SK-MEL-5 (cell line): ENCODE data around the gene SSTR3. TPM values are rescaled to one million over a fixed set of nuclear protein-coding genes. Genes with fewer than 3 reads are reported as not detected.
"Not testable (repeated sequence)": the region's sequence is repeated elsewhere in the genome, so short reads cannot be mapped to it uniquely, and the experiment has no call there.

Experiments
- DNase-seq: peaks from one replicate; pipeline ENCODE4 v3.0.0-alpha.2; 2016; ENCODE audit warnings: low read depth, low spot score
- in situ Hi-C: cut with HindIII; loops from 2 replicates; pipeline ENCODE4 v1.10.0; 2016; ENCODE audit warnings: low sequenced_read_pairs, high pct_unique_total_duplicates, low pct_unique_long_range_greater_than_20kb
- total RNA-seq: library from RNA; depleted of rRNA; stranded (reverse); fragments of >200 nt; shearing (Covaris generic); gene quantifications from 2 replicates; pipeline ENCODE4 v1.2.3, GENCODE V29; 2014

SSTR3 gene
- total RNA-seq, 1 experiment from 2014 or later: not detected

DNA sequence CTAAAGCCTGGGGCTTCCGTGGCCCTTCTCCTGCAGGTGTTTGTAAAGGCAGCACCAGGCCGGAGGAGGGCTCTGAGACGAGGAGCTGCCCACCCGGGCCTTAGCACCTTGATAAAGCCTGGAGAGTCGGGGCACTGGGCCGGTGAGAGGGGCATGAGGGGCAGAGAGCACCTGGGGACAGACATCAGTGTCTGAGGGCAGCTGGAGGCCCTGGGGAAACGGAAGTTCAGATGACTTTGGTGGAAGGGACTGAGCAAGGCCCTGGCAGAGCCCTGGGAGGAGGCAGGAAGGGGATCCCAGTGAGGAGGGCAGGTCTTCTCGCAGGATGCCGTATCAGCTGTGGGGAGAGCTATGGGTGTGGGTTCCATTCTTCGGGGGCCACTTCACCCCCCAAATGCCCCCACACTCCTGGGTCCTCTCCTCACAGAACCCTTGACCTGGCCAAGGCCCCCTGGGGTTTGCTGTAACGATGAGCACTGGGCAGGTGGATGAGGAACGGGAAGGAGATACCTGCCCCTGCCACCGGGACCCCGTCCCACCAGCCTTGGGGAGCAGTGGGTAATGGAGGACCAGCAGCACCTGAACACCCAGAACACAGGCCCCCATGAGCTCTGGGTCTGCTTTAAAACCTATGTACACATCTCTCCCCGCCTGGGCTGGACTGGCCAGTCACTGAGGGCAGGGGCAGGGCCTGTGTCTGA is 31.6 kb downstream of the SSTR3 start:
- in situ Hi-C loops: loop anchor here (25.0 kb wide), 1 partner anchor 118 kb away; the partner anchor contains the start of gene KCTD17
- no peak for DNase-seq

- in situ Hi-C loops: loop anchor here (25.0 kb wide), 1 partner anchor 118 kb away; the partner anchor contains the start of gene KCTD17
- DNase-seq: no peak
Measured at GRCh38 chr22:37179622-37180420, 32.5 kb downstream of the SSTR3 start.

DNA sequence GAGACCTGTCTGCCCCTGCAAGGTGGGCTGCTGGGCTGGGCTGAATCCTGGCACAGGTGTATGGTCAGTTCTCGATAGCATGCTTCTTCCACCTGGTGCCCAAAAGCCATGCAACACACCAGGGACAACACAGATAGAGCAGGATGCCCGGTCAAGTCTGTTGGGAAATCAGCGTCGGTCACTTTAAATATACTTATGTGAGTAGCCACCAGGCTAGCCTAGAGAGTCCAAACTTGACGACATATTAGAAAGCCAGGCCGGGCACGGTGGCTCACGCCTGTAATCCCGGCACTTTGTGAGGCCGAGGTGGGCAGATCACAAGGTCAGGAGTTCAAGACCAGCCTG is 33.2 kb downstream of the SSTR3 start:
- DNase-seq: no peak
- in situ Hi-C loops: loop anchor here (25.0 kb wide), 1 partner anchor 117 kb away; the partner anchor contains the start of gene KCTD17

- in situ Hi-C loops: loop anchor here (25.0 kb wide), 1 partner anchor 116 kb away; the partner anchor contains the start of gene KCTD17
- no peak for DNase-seq
Measured at GRCh38 chr22:37178350-37179125, 33.7 kb downstream of the SSTR3 start.

GRCh38 chr22:37177755-37178154 is 34.5 kb downstream of the SSTR3 start:
- in situ Hi-C loops: loop anchor here (25.0 kb wide), 1 partner anchor 115 kb away; the partner anchor contains the start of gene KCTD17
- no peak for DNase-seq

DNA sequence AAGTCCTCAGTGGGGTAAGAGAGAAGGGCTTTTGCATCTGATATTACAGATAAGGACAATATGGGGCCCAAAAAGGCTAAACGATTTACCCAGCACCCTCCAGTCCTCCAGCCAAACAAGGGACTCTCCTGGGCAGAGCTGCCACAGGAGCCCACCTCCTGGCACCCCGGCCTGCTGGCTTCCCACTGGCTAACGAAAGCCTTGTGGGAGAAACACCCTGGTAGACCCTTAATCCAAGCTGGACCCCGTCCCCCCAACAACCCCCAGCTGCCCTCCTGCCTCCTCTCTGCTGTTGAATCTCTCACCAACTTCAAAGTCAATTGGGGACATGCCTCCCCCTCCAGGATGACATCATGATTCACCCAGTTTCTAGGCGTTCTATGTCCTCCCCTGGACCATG is 35.1 kb downstream of the SSTR3 start:
- no peak for DNase-seq
- in situ Hi-C loops: loop anchor here (25.0 kb wide), 1 partner anchor 115 kb away; the partner anchor contains the start of gene KCTD17

DNA sequence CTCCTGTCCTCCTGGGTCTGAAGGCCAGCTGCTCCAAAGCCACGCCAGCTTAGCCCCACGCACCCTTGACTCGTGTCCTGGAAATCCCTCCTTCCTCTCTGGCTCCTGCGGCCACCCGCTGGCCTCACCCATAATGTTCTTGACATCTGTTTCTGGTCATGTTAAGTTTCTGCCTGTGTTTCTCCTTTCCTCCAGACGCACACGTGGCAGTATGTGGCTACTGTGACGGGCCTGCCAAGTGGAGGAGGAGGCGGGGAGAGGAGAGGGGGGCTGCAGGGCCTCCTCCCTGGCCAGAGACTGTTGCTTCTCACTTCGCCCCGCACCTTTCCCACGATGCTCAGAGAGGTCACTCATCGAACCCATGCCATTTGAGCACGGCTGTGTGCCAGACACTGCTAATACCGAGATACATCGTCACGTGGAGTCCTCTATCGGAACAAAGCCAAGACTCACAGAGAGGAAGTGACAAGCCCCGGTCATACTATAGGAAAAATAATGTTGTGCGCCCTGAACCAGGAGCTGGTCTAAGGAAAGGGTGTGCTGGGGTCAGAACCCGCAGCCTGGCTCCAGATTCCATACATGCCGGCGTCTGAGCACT is 35.7 kb downstream of the SSTR3 start:
- no peak for DNase-seq
- in situ Hi-C loops: loop anchor here (25.0 kb wide), 1 partner anchor 114 kb away; the partner anchor contains the start of gene KCTD17

DNA sequence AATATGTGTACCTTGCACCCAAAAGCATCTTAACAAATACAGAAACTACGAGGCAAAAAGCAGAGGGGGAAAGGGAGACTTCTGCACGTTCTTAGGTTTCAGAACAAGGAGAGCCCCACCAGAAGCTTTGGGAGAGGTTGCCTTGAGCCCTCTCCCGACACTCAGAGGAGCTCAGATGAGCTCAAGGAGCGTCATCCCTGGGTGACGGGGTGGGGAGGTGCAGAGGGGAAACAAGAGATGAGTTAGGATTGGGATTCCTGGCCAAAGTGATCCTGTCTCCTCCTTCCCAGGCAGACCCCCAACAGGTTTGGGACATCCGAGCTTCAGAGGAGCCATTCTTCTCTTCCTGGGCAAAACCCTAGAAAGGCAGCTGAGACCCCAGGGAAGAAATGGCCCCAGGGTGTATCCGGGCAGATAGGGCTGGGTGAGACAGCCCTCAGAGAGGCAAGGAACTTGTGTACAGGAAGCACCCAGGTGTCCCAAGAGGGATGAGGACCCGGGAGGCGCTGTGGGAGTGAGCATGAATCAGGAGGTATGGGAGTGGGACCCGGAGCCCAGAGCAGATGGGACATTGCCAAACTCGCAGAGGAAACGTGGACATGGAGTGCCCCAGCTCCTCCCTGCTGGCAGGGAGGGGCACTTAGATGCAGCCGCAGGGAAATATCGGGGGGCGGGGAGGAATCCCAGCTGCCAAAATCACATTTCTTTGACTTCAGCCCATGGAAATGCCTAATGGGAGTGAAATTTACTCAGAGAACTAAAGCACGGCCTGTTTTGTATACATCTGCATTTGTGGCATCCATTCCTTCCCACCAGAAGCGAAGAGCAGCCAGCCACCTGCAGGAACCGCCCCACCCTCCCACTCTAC is 36.6 kb downstream of the SSTR3 start:
- no peak for DNase-seq
- in situ Hi-C loops: loop anchor here (25.0 kb wide), 1 partner anchor 113 kb away; the partner anchor contains the start of gene KCTD17

DNA sequence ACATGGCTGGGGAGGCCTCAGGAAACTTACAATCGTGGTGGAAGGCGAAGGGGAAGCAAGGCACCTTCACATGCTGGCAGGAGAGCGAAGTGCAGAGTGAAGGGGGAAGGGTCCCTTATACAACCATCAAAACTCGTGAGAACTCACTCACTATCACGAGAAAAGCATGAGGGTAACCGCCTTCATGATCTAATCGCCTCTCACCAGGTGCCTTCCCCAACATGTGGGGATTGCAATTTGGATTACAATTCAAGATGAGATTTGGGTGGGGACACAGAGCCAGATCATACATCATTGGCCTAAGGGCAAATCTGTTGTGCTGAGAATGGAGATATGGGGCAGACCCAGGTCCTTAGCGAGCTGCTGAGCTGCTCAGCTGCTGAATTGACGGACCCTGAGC is 37.3 kb downstream of the SSTR3 start:
- in situ Hi-C loops: loop anchor here (25.0 kb wide), 1 partner anchor 113 kb away; the partner anchor contains the start of gene KCTD17

DNA sequence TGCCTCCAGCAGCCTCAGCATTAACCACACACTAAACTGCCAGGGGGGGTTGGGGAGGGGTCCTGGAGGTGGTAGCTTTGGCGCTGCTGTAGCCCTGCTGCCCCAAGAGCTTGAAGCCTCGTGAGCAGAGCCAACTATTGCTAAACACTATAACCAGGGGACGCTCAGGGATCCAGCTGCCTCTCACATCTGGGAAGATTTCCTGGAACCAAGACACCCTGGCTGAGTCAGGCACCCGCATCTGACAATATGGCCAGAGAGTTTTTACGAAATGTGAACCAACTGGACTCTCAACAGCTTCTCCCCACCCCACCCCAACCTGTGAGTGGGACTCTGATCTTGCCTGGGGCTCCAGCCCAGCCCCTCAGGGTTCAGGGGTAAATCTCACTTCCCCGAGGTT is 38.6 kb downstream of the SSTR3 start:
- in situ Hi-C loops: no loop called here
- DNase-seq: no peak

More for the DNA sequence above, 37.3 kb downstream of the SSTR3 start:
- no peak for DNase-seq

- in situ Hi-C loops: no loop called here
- DNase-seq: no peak
Measured at GRCh38 chr22:37172266-37173245, 39.7 kb downstream of the SSTR3 start.

DNA sequence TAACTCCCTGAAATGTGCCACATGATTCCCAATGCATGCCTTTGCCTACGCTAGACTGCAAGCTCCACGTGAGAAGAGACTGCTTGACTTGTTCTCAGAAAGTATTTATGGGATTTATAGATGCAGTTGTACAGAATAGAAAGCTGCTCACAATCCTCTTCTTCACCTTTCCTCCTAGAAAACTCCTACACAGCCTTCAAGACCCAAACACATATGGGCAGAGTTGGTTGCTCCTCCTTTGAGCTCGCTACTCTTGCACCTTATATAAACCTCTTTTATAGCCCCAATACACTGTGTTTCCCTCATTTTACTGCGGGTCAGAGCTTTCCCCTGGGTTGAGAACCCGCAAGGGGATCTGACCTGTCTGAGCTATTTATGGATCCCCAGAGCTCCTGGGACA is 40.6 kb downstream of the SSTR3 start:
- DNase-seq: peak; percentile 45
- in situ Hi-C loops: no loop called here

GRCh38 chr22:37170689-37171405 is 41.4 kb downstream of the SSTR3 start:
- in situ Hi-C loops, DNase-seq: not testable (repeated sequence)

DNA sequence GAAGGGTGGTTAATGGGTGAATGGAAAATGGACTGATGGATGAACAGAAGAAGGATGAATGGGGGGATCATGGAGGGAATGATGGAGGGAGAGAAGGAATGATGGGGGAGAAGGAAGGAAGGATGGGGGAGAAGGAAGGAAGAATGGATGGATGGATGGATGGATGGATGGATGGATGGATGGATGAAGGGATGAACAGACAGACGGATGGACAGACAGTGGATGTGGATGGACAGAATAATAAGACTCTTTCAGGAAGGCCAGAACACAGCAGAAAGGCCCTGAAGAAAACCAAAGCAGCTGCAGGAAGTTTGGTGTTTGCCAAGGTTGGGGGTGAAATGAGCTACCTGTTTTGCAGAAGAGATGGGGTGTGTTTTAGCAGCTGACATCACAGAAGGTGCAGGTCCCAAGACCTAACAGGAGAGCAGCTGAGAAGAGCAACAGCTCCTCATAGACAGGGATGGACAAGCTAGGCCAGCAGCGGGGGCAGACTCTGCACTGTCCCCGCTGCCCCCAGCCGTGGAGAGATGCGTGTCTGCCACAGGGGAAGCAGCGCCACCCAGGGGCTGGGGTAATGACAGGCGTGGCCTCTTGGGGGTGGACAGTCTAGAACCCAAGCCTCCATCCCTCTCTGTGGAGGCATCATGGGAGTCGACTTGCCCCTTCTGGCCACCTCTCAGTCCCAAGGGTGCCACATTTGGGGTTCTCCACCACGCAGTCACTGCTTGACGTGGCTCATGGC is 42.2 kb downstream of the SSTR3 start:
- in situ Hi-C loops: no loop called here
- no peak for DNase-seq
